Lung (tissue), 12 donors: ENCODE measurements around the gene BANF2. TPM values are rescaled to one million over a fixed set of nuclear protein-coding genes. Genes with fewer than 3 reads are reported as not detected.

Source experiments
- ATAC-seq: fragments of 200-7000 bp; cut with Tn5 transposase; one replicate; pipeline ENCODE4 v1.9.1; 2020; ENCODE audit warnings: moderate number of reproducible peaks; ENCODE audit not compliant: insufficient read depth, low FRiP score
- DNase-seq, 3 donors: peaks; one replicate each; pipeline ENCODE4 v3.0.0-alpha.2; 2013 to 2017
- H3K27ac ChIP-seq, 2 donors: one replicate each; pipeline ENCODE4 v1.5.1; 2013; ENCODE audit warnings: mild to moderate bottlenecking in 2 of 2, moderate library complexity in 2 of 2, control low read depth in 1 of 2, inconsistent platforms in 1 of 2, low read depth in 1 of 2, low read length in 1 of 2
- H3K27me3 ChIP-seq, 3 donors: one replicate each; pipeline ENCODE4 v1.5.1; 2013; ENCODE audit warnings: low read length in 2 of 3; ENCODE audit not compliant: control insufficient read depth in 3 of 3, insufficient read depth in 3 of 3
- H3K36me3 ChIP-seq, 4 donors: one replicate each; pipeline ENCODE4 v1.5.1; 2013; ENCODE audit warnings: low read length in 4 of 4, mild to moderate bottlenecking in 1 of 4, moderate library complexity in 1 of 4; ENCODE audit not compliant: control insufficient read depth in 4 of 4, insufficient read depth in 4 of 4
- H3K4me1 ChIP-seq, 5 donors: one replicate each; pipeline ENCODE4 v1.5.1; 2013; ENCODE audit warnings: low read length in 5 of 5, mild to moderate bottlenecking in 2 of 5, moderate library complexity in 1 of 5; ENCODE audit not compliant: control insufficient read depth in 5 of 5, insufficient read depth in 5 of 5
- H3K4me3 ChIP-seq: one replicate; pipeline ENCODE4 v1.5.1; 2013; ENCODE audit warnings: mild to moderate bottlenecking, control low read depth, moderate library complexity
- H3K9ac ChIP-seq, 2 donors: one replicate each; pipeline ENCODE4 v1.5.1; 2013; ENCODE audit warnings: low read length in 2 of 2, control low read depth in 1 of 2; ENCODE audit not compliant: insufficient read depth in 1 of 2
- H3K9me3 ChIP-seq, 4 donors: one replicate each; pipeline ENCODE4 v1.5.1; 2013; ENCODE audit warnings: low read length in 3 of 4, mild to moderate bottlenecking in 1 of 4, moderate library complexity in 1 of 4; ENCODE audit not compliant: control insufficient read depth in 4 of 4, insufficient read depth in 3 of 4
- WGBS, 2 donors: extraction: QIAGEN DNeasy Blood & Tissue Kit; methylation state at CpG; one replicate each; pipeline ENCODE4 v1.1.7; 2013; 5-methylcytosine and 5-hydroxymethylcytosine counted together
- polyA plus RNA-seq, 2 donors: library from polyadenylated mRNA; stranded (reverse); fragments of 200-250 nt; gene quantifications; one replicate each; pipeline ENCODE4 v1.2.1, GENCODE V29; 2013
- total RNA-seq, 2 donors: library from RNA; depleted of rRNA in 1 of 2; stranded (reverse); fragments of >200 nt in 1 of 2; gene quantifications; one replicate each; pipeline ENCODE4 v1.2.1, GENCODE V29; 2014 to 2021
- TF ChIP-seq, protein P1 (sequence below): IDR thresholded peaks from 2 replicates; pipeline ENCODE4 v1.5.1; 2012; ENCODE audit warnings: mild to moderate bottlenecking; ENCODE audit errors: control extremely low read depth, extremely low read depth
- donor health status: control.
- donor health status: control.
- donor health status: Bipolar disorder and iron deficiency.
- donor health status: healthy.
- donor health status: DM: yes; HTN: yes; CAD: no.

Gene BANF2
- total and polyA plus RNA-seq, 4 donors = not detected

GRCh38 chr20:17728074-17728473 lies 28.3 kb downstream of the BANF2 start:
- Histone ChIP-seq H3K4me3 (no peak overlapping the region), H3K27ac (no peak overlapping the region), H3K9ac (no peak overlapping the region), H3K9me3 (peaks cover 0 to 2% (median 0%) of the 10 kb centered on the region in 4 donors), H3K36me3 (no peaks in the 10 kb centered on the region), H3K4me1 (peaks cover 0 to 3% (median 0%) of the 10 kb centered on the region in 5 donors), H3K27me3 (no peaks in the 10 kb centered on the region)
- DNase-seq (no peak), ATAC-seq (no peak)
- TF ChIP-seq, protein P1, sequence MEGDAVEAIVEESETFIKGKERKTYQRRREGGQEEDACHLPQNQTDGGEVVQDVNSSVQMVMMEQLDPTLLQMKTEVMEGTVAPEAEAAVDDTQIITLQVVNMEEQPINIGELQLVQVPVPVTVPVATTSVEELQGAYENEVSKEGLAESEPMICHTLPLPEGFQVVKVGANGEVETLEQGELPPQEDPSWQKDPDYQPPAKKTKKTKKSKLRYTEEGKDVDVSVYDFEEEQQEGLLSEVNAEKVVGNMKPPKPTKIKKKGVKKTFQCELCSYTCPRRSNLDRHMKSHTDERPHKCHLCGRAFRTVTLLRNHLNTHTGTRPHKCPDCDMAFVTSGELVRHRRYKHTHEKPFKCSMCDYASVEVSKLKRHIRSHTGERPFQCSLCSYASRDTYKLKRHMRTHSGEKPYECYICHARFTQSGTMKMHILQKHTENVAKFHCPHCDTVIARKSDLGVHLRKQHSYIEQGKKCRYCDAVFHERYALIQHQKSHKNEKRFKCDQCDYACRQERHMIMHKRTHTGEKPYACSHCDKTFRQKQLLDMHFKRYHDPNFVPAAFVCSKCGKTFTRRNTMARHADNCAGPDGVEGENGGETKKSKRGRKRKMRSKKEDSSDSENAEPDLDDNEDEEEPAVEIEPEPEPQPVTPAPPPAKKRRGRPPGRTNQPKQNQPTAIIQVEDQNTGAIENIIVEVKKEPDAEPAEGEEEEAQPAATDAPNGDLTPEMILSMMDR = no peak
- 92 to 95% methylated on average over 12 of the region's 12 CpGs for WGBS, 2 donors

DNA sequence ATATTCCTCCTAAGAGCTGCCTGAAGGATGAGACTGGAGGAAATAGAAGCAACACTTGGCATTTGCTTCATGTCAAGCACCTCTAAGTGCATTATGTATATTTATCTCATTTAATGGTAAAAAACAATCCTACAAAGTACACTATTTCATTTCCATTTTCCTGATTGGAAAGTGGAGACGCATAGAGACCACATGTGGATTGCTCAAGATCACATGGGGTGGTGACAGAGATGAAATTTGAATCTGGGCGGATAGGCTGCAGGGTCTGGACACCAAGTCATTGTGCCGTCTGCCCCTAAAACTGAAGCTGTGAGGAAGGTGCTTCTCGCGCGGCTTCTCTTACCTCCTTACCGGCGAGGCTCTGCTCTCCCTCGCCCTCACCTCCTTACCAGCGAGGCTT lies 30.3 kb downstream of the BANF2 start:
- peaks cover 0 to 2% (median 0%) of the 10 kb centered on the region in 5 donors for H3K4me1 ChIP-seq
- ATAC-seq (no peak), DNase-seq (no peak)
- peaks cover 0 to 2% (median 0%) of the 10 kb centered on the region in 4 donors for H3K9me3 ChIP-seq
- H3K4me3 ChIP-seq = no peak overlapping the region
- TF ChIP-seq, protein P1 = no peak
- no peaks in the 10 kb centered on the region for H3K36me3 ChIP-seq
- no peak overlapping the region for H3K27ac ChIP-seq
- H3K9ac ChIP-seq = no peak overlapping the region
- 89 to 95% methylated on average over 10 of the region's 10 CpGs for WGBS, 2 donors
- H3K27me3 ChIP-seq = no peaks in the 10 kb centered on the region

DNA sequence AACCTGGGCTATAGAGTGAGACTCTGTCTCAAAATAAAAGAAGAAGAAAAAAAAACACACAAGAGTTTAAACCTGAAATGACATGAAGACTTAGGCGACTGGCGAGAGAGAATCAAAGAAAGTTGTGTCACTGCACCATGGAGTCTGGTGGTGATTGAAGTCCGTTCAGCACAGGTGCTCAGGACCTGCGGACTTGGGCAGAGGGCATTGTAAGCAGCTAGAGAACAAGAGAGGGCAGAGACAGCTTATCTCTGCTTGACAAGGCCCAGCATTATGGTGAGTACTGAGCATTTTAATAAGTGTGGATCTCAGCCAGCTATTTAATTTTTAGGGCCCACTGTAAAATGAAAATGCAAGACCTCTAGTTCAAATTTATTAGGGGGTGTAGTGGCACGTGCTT lies 31.5 kb downstream of the BANF2 start:
- TF ChIP-seq, protein P1 = no peak
- H3K36me3 ChIP-seq = no peaks in the 10 kb centered on the region
- no peak overlapping the region for H3K27ac ChIP-seq
- H3K27me3 ChIP-seq = no peaks in the 10 kb centered on the region
- DNase-seq (no peak), ATAC-seq (no peak)
- H3K9me3 ChIP-seq = peaks cover 0 to 4% (median 0%) of the 10 kb centered on the region in 4 donors
- 96 to 97% methylated on average over 5 of the region's 5 CpGs for WGBS, 2 donors
- H3K4me1 ChIP-seq = peaks cover 0 to 4% (median 0%) of the 10 kb centered on the region in 5 donors
- H3K9ac ChIP-seq = no peak overlapping the region
- H3K4me3 ChIP-seq = no peak overlapping the region

DNA sequence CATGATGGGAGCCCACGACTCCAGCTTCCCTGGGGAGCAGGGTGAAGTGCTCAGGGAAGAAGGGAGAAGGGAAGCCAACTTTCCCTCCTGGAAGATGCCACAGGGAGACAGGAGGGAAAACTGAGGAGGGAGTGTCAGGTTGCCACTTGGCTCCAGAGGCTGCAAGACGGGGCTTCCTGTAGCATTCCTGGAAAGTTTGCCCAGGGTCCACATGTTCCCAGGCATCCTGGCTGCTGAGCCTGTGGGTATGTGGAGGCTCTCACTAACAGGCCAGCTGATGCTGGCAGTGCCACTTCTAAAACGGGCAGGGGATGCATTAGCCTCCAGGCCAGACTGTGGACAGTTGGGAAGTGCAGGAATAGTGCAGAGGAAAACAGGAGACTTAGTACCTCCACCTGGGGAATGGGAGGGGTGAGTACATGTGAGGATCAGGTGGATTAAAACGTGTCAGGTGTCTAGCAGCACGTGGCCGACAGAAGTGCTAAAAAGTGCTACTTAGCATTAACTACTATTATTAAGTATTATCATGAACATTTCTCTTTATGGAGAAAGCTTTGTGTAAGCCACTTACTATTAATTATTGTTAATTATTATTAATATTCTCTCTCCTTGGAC lies 33.2 kb downstream of the BANF2 start:
- no peak for ATAC-seq
- Histone ChIP-seq H3K27me3 (no peaks in the 10 kb centered on the region), H3K4me1 (peaks cover 0 to 4% (median 0%) of the 10 kb centered on the region in 5 donors), H3K9ac (no peak overlapping the region), H3K4me3 (no peak overlapping the region), H3K9me3 (peaks cover 0 to 4% (median 0%) of the 10 kb centered on the region in 4 donors), H3K27ac (no peak overlapping the region), H3K36me3 (no peaks in the 10 kb centered on the region)
- TF ChIP-seq, protein P1 = no peak
- DNase-seq = no peak
- 77 to 86% methylated on average over 6 of the region's 6 CpGs for WGBS, 2 donors
